Non-pigmented ciliary epithelial cell (primary cell): ENCODE results near the gene FDCSP.
"Not testable (repeated sequence)": the region's sequence is repeated elsewhere in the genome, so short reads cannot be mapped to it uniquely, and the experiment has no call there.

Experiments used
- DNase-seq: peaks from one replicate; pipeline ENCODE4 v3.0.0-alpha.2; 2010; ENCODE audit warnings: low read depth

Gene FDCSP

GRCh38 chr4:70239131-70239883, 13.4 kb downstream of the FDCSP start:
- no peak for DNase-seq

GRCh38 chr4:70239884-70240591, 14.1 kb downstream of the FDCSP start:
- no peak for DNase-seq

- DNase-seq, result not testable (repeated sequence)
These were observed 16.4 kb downstream of the FDCSP start, which contains the start of gene CSN3 for GRCh38 chr4:70242297-70242696. Gene CSN3 (plus strand): TSS chr4:70242597. CDS start chr4:70244820, 2,223 bp downstream.

- no peak for DNase-seq
These were observed 17.2 kb downstream of the FDCSP start for GRCh38 chr4:70243091-70243490.

- DNase-seq, result no peak
These were observed 25.5 kb downstream of the FDCSP start for GRCh38 chr4:70251250-70251944.

- DNase-seq, result no peak
These were observed 26.0 kb downstream of the FDCSP start for GRCh38 chr4:70251945-70252277.

- DNase-seq, result no peak
These were observed 43.8 kb downstream of the FDCSP start for GRCh38 chr4:70269674-70270073.

GRCh38 chr4:70277121-70277520, 51.2 kb downstream of the FDCSP start:
- no peak for DNase-seq

GRCh38 chr4:70280567-70280966, 54.6 kb downstream of the FDCSP start:
- DNase-seq, result no peak
